Choroid plexus epithelial cell (primary cell): ENCODE data around the gene ATP2B2.

Experiments used
- DNase-seq: peaks from one replicate; pipeline ENCODE4 v3.0.0-alpha.2; 2010; ENCODE audit warnings: low read depth
- H3K4me3 ChIP-seq: 2 replicates; pipeline ENCODE4 v1.5.1; 2011; ENCODE audit warnings: low read depth, mild to moderate bottlenecking, control low read depth, low read length, moderate library complexity
- CTCF ChIP-seq: conservative IDR thresholded peaks from 2 replicates; pipeline ENCODE4 v1.5.1; 2011; ENCODE audit warnings: low read depth, mild to moderate bottlenecking, control low read depth, inconsistent platforms, low read length, moderate library complexity

Gene ATP2B2

GRCh38 chr3:10551139-10551538 is 45.8 kb upstream of the ATP2B2 start:
- no peak overlapping the region for H3K4me3 ChIP-seq
- DNase-seq, result no peak
- TF ChIP-seq CTCF, result no peak

GRCh38 chr3:10550705-10551104 is 45.3 kb upstream of the ATP2B2 start:
- no peak for DNase-seq
- no peak overlapping the region for H3K4me3 ChIP-seq
- TF ChIP-seq CTCF, result no peak

- no peak for DNase-seq
- TF ChIP-seq CTCF, result no peak
- H3K4me3 ChIP-seq, result no peak overlapping the region
Measured at GRCh38 chr3:10549617-10550230, 44.3 kb upstream of the ATP2B2 start.

GRCh38 chr3:10548992-10549391 is 43.6 kb upstream of the ATP2B2 start:
- no peak for DNase-seq

GRCh38 chr3:10547841-10548783 is 42.7 kb upstream of the ATP2B2 start:
- no peak for DNase-seq
- no peak for TF ChIP-seq CTCF
- H3K4me3 ChIP-seq, result no peak overlapping the region

More at GRCh38 chr3:10548992-10549391, 43.6 kb upstream of the ATP2B2 start:
- no peak for TF ChIP-seq CTCF
- H3K4me3 ChIP-seq, result no peak overlapping the region

GRCh38 chr3:10547413-10547812 is 42.0 kb upstream of the ATP2B2 start:
- no peak for TF ChIP-seq CTCF
- no peak for DNase-seq
- no peak overlapping the region for H3K4me3 ChIP-seq
